ENCODE data around the gene CKAP5. TPM values are rescaled to one million over a fixed set of nuclear protein-coding genes. Genes with fewer than 3 reads are reported as not detected.

Gene CKAP5
- total RNA-seq, 2 donors from 2014 or later: 162 to 211 TPM

GRCh38 chr11:46849631-46850030, 3.6 kb upstream of the CKAP5 start:
- H3K27ac ChIP-seq (ENCODE audit: low read depth, low read length): no peak overlapping the region
- peaks cover 5% of the 10 kb centered on the region for H3K4me1 Mint-ChIP-seq
- no peak overlapping the region for H3K9ac ChIP-seq (ENCODE audit: extremely low read depth, low read length, poor library complexity, severe bottlenecking)
- peaks cover 25% of the 10 kb centered on the region for H3K27me3 Mint-ChIP-seq (ENCODE audit: insufficient read depth)
- DNase-seq: no peak
- H3K9me3 Mint-ChIP-seq: peaks cover 28% of the 10 kb centered on the region
- H3K27ac Mint-ChIP-seq: no peak overlapping the region
- no peaks in the 10 kb centered on the region for H3K4me1 ChIP-seq (ENCODE audit: control insufficient read depth, insufficient read depth, low read length)
- H3K27me3 ChIP-seq (ENCODE audit: control insufficient read depth, insufficient read depth, low read length, poor library complexity, severe bottlenecking): peaks cover 15% of the 10 kb centered on the region
- H3K4me3 Mint-ChIP-seq: no peak overlapping the region
- peaks cover 40% of the 10 kb centered on the region for H3K9me3 ChIP-seq (ENCODE audit: control insufficient read depth, low read length)
- H3K4me3 ChIP-seq (ENCODE audit: low read length): peak overlapping the region; percentile 71
- 95 to 100% methylated on average over 1 of the region's 1 CpG for WGBS, 2 experiments (ENCODE audit: insufficient coverage in 1 of 2, insufficient read length in 1 of 2)
- H3K36me3 Mint-ChIP-seq (ENCODE audit: low read depth): peaks cover 9% of the 10 kb centered on the region
- H3K36me3 ChIP-seq (ENCODE audit: control insufficient read depth, insufficient read depth, low read length): no peaks in the 10 kb centered on the region
- TF ChIP-seq, protein P1, sequence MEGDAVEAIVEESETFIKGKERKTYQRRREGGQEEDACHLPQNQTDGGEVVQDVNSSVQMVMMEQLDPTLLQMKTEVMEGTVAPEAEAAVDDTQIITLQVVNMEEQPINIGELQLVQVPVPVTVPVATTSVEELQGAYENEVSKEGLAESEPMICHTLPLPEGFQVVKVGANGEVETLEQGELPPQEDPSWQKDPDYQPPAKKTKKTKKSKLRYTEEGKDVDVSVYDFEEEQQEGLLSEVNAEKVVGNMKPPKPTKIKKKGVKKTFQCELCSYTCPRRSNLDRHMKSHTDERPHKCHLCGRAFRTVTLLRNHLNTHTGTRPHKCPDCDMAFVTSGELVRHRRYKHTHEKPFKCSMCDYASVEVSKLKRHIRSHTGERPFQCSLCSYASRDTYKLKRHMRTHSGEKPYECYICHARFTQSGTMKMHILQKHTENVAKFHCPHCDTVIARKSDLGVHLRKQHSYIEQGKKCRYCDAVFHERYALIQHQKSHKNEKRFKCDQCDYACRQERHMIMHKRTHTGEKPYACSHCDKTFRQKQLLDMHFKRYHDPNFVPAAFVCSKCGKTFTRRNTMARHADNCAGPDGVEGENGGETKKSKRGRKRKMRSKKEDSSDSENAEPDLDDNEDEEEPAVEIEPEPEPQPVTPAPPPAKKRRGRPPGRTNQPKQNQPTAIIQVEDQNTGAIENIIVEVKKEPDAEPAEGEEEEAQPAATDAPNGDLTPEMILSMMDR (conservative IDR thresholded peaks at IDR 0.05): no peak

- no peaks in the 10 kb centered on the region for H3K27me3 ChIP-seq (ENCODE audit: control insufficient read depth, insufficient read depth, low read length, poor library complexity, severe bottlenecking)
- H3K36me3 ChIP-seq (ENCODE audit: control insufficient read depth, insufficient read depth, low read length): peaks cover 11% of the 10 kb centered on the region
- TF ChIP-seq, protein P1 (conservative IDR thresholded peaks at IDR 0.05): no peak
- H3K36me3 Mint-ChIP-seq (ENCODE audit: low read depth): peaks cover 14% of the 10 kb centered on the region
- no peak for DNase-seq
- H3K27me3 Mint-ChIP-seq (ENCODE audit: insufficient read depth): peaks cover 20% of the 10 kb centered on the region
- H3K4me1 ChIP-seq (ENCODE audit: control insufficient read depth, insufficient read depth, low read length): no peaks in the 10 kb centered on the region
- H3K27ac ChIP-seq (ENCODE audit: low read depth, low read length): no peak overlapping the region
- 8 to 24% methylated on average over 5 to 6 of the region's 6 CpGs for WGBS, 2 experiments (ENCODE audit: insufficient coverage in 1 of 2, insufficient read length in 1 of 2)
- peaks cover 26% of the 10 kb centered on the region for H3K9me3 Mint-ChIP-seq
- H3K4me3 Mint-ChIP-seq: peak overlapping the region; percentile 89
- peak overlapping the region; percentile 85 for H3K9ac ChIP-seq (ENCODE audit: extremely low read depth, low read length, poor library complexity, severe bottlenecking)
- peak overlapping the region; percentile 95 for H3K4me3 ChIP-seq (ENCODE audit: low read length)
- peaks cover 8% of the 10 kb centered on the region for H3K4me1 Mint-ChIP-seq
- H3K9me3 ChIP-seq (ENCODE audit: control insufficient read depth, low read length): peaks cover 29% of the 10 kb centered on the region
- peak overlapping the region; percentile 96 for H3K27ac Mint-ChIP-seq
These were observed 390 bp upstream of the CKAP5 start for GRCh38 chr11:46846510-46846830.

DNA sequence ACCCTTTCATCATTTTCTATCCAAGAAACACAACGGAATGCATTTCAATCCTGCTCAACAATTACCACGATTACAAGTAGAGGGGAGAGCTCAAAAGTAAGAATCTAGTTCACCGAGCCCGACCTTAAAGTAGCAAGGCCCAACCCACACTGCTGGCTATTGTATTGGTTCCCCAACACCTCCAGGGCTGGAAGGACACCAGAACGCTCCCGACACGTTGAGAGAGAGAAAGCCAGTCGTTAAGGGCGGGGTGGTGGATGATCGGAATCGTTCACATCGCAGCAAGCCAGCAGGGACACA, 690 bp downstream of the CKAP5 start:
- TF ChIP-seq, protein P1 (conservative IDR thresholded peaks at IDR 0.05): no peak
- Histone ChIP-seq H3K36me3 (ENCODE audit: control insufficient read depth, insufficient read depth, low read length) (peaks cover 16% of the 10 kb centered on the region), H3K9ac (ENCODE audit: extremely low read depth, low read length, poor library complexity, severe bottlenecking) (peak overlapping the region; percentile 85), H3K9me3 (ENCODE audit: control insufficient read depth, low read length) (peaks cover 19% of the 10 kb centered on the region), H3K4me1 (ENCODE audit: control insufficient read depth, insufficient read depth, low read length) (no peaks in the 10 kb centered on the region), H3K4me3 (ENCODE audit: low read length) (peak overlapping the region; percentile 95), H3K27me3 (ENCODE audit: control insufficient read depth, insufficient read depth, low read length, poor library complexity, severe bottlenecking) (no peaks in the 10 kb centered on the region), H3K27ac (ENCODE audit: low read depth, low read length) (peak overlapping the region; percentile 70)
- peaks cover 20% of the 10 kb centered on the region for H3K27me3 Mint-ChIP-seq (ENCODE audit: insufficient read depth)
- WGBS, 2 experiments (ENCODE audit: insufficient coverage in 1 of 2, insufficient read length in 1 of 2): 0% methylated on average over 8 to 12 of the region's 12 CpGs
- DNase-seq: peak; percentile 88
- H3K9me3 Mint-ChIP-seq: peaks cover 16% of the 10 kb centered on the region
- peaks cover 16% of the 10 kb centered on the region for H3K36me3 Mint-ChIP-seq (ENCODE audit: low read depth)
- peaks cover 8% of the 10 kb centered on the region for H3K4me1 Mint-ChIP-seq
- peak overlapping the region; percentile 89 for H3K4me3 Mint-ChIP-seq
- peak overlapping the region; percentile 94 for H3K27ac Mint-ChIP-seq

Measured in endodermal cell (in vitro differentiated cells).